ENCODE data around the gene GSG1.

DNA sequence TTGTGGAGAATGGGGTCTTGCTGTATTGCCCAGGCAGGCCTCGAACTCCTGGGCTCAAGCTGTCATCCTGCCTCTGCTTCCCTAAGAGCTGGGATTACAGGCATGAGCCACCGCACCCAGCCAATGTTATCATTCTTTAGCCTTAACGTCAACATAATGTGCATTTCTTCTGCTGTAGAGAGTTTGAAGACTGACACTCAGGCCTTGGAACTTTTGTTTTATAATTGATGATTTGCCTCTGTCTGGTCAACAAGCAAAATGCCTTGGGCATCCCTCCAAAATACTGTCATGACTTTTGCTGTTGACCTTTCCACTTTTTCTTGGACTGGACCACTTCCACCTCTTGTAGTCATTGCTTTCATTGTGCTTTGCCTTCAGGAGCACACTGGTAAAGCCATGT, 30.3 kb downstream of the GSG1 start:
- TF ChIP-seq, protein P1, sequence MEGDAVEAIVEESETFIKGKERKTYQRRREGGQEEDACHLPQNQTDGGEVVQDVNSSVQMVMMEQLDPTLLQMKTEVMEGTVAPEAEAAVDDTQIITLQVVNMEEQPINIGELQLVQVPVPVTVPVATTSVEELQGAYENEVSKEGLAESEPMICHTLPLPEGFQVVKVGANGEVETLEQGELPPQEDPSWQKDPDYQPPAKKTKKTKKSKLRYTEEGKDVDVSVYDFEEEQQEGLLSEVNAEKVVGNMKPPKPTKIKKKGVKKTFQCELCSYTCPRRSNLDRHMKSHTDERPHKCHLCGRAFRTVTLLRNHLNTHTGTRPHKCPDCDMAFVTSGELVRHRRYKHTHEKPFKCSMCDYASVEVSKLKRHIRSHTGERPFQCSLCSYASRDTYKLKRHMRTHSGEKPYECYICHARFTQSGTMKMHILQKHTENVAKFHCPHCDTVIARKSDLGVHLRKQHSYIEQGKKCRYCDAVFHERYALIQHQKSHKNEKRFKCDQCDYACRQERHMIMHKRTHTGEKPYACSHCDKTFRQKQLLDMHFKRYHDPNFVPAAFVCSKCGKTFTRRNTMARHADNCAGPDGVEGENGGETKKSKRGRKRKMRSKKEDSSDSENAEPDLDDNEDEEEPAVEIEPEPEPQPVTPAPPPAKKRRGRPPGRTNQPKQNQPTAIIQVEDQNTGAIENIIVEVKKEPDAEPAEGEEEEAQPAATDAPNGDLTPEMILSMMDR (IDR thresholded peaks at IDR 0.05) = no peak
- TF ChIP-seq ZFX (IDR thresholded peaks at IDR 0.05; ENCODE audit: borderline replicate concordance) = no peak

All from 22Rv1 (cell line).